ENCODE data around the gene ERLIN1.
"Not testable (repeated sequence)": the region's sequence is repeated elsewhere in the genome, so short reads cannot be mapped to it uniquely, and the experiment has no call there.

The ERLIN1 gene

DNA sequence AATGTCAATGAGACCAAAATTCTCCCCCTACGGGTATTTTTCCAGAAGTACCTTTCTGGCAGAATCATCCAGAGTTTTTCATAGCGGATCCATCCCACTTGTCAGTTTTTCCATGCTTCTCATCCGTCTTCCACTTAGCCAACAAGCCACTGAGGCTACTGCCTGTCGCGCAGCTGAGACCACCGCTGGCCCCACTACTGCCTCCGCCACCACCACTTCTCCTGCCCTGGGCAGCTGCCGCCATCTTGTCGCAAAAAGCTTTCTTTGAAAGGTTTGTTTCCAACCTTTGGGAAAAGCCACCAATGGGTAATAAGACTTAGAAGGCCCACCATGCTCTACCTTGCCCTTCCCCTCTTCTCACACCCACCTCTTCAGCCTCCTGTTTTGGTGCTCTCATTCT is 42.1 kb downstream of the ERLIN1 start:
- intact Hi-C loops (cut with DNase I), result no loop called here
- DNase-seq, result no peak

DNA sequence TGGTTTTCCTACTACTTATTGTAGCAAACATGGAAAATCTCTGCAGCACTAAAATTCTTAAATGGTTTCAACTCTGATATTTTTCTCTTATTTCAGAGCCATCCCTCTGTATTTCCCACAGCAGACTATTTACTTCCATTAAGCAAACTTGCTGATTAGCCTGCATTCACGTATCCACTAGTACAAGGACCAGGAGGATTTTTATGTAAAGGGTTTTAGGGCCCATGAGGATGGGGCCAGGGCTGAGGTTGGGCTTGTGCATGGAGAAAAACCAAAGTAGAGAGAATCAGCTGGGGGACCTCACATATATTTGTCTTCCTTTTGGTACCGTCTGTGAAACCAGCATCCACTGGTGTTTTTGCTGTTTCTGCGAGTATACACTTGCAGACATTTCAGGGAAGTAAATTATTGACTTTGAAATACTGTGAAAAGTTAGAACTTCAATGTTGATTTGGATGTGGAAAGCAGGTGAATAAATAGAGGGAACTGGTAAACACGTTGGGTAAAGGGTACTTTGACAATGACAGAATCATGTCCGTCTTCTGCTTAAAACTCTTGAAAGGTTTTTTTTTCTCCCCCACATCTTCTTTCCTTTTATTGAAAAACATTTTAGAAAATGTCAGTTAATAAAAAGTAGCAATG is 44.3 kb downstream of the ERLIN1 start:
- no peak for DNase-seq
- intact Hi-C loops (cut with DNase I), result no loop called here

DNA sequence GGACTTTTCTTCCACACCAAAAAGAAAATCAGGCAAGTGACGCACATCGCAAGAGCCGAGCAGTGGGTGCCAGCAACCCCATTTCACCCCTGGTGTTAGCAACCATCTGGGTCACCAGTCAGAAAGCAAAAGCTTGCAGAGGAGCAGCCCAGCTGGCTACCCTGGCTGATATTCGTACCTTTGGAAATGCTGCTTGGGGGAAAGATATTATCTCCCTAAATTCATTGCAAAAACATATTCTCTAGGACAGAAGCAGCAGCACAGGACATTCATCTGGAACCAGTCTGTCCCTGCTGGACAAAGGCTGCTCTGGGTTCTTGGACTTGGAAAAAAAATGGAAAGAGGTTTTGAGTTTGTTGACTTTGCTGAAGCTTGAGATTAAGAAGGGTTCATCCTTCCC is 45.8 kb downstream of the ERLIN1 start:
- DNase-seq, result no peak
- intact Hi-C loops (cut with DNase I), result no loop called here

DNA sequence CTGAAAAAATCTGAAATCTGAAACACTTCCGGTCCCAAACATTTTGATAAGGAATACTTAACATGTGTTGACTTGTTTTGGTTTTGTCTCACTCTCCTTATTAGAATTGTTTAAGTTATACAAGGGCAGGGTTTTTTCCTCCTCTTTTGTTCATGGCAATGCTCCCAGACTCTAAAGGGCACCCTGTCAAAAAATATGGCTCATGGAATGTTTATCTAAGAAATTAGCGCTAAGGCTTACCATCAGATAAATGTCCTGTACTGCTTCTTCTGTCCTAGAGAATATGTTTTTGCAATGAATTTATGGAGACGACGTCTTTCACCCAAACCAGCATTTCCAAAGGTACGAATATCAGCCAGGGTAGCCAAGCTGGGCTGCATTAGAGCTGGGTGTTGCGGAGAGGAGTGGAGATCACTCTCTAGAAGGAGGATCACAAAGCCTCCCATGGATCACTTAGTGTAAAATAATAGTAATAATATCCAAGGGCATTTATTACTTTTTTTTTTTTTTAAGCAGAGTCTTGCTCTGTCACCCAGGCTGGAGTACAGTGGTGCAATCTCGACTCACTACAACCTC is 46.8 kb downstream of the ERLIN1 start:
- intact Hi-C loops (cut with DNase I), result no loop called here
- DNase-seq, result no peak

DNA sequence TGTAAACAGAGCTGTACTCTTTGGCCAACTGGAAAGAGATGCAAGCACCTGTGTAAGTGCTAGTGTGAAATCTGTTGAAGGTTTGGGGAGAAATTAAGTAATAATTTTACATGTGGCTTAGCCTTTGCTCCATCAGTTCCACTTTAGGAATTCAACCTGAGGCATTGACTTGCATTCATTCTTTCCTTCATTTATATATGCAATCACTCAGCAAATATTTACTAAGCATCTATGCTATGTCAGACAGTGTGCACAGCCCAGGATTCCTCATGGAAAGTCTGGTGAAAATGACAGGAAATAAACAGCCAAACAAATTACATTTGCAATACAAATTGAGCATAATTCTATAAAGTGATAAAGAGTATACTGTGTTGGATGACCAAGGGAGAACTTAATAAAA is 50.3 kb downstream of the ERLIN1 start:
- DNase-seq, result no peak
- intact Hi-C loops (cut with DNase I), result no loop called here

DNA sequence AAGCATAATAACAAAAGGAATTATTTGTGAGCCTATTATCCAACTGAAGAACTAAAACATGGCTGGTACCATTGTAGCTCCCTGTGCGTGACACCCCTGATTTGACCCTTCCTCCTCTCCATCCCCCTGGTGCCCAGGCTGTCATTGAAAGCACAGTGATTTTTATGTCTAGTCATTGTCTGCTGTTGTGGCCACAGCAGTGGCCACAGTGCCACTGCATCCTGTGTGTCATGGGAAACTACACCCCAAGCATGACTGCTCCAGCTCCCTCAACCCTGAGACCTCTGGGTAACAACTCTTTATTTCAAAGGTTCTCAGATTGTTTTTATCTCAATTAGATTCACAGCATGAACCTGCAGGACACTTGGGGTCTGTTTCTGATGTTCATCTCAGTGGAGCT is 52.0 kb downstream of the ERLIN1 start:
- intact Hi-C loops (cut with DNase I), result no loop called here
- no peak for DNase-seq

DNA sequence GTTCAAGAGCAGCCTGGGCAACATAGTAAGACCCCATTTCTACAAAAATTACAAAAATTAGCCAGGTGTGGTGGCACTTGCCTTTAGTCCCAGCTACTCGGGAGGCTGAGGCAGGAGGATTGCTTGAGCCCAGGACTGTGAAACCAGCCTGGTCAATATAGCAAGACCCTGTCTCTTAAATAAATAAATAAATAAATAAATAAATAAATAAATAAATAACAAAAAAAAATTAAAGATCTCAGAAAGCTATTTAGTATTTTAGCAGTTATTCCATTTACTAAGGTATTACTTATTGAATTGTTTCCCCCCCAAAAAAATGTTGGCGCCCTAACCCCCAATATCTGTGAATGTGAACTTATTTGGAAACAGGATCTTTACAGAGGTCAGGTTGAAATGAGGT is 53.4 kb downstream of the ERLIN1 start:
- no peak for DNase-seq

DNA sequence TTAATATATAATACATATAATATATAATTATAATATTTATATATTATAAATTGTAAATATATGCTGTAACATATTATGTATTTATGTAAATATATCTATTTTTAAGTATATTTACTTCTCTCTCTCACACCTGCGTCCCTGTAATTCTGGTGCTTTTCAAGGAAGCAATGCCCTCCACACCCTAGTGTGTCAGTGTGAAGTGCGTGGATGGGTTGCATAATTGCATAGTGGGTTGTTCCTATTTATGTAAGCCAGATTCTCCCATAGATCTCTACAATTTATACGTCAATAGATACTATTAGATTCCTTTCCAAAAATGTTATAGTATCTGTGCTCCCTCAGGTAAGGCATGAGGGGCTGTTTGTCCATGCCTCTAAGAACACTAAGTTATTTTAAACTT is 54.3 kb downstream of the ERLIN1 start:
- DNase-seq, result peak in 27 of 42 donors; percentile 9 to 78 (median 35)
- intact Hi-C loops (cut with DNase I), result no loop called here

More for the DNA sequence above, 53.4 kb downstream of the ERLIN1 start:
- intact Hi-C loops (cut with DNase I), result no loop called here

DNA sequence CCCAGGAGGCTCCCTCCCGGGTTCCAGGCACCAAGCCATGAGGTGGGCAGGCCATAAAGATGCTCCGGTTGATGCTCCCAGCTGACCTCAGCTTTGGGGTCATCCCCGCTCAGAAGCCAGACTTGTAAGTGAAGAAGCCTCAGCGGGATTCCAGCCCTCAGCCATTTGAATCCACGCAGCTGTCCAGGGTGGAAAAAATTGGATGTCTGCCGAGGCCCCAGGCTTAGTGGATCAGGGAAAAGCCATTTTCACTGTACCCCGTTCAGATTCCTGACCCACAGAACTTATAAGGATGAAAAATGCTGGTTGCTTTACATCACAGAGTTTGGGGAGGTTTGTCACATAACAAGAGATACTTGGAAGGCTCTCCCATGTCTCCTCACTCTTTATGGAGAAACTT is 55.0 kb downstream of the ERLIN1 start:
- DNase-seq, result no peak
- intact Hi-C loops (cut with DNase I), result no loop called here

DNA sequence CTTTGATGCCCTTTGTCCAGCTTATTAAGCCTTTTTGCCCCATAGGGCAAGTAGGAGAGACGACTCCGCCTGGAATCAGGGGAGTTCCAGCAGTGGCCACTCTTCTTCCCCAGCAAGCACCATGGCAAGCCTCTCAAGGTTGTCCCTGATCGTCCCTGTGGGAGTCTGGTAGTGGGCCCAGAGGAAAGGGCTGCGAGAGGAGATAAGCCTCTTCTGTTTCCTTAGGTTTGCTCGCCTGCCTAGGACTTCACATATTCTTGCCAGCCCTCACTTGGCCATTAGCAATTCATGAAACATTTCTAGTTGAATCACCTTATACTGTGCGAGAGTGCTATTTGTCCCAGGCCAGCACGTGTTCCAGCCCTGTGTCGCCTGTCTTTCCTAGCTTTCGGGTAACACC is 56.4 kb downstream of the ERLIN1 start:
- DNase-seq, result no peak
- intact Hi-C loops (cut with DNase I), result no loop called here

DNA sequence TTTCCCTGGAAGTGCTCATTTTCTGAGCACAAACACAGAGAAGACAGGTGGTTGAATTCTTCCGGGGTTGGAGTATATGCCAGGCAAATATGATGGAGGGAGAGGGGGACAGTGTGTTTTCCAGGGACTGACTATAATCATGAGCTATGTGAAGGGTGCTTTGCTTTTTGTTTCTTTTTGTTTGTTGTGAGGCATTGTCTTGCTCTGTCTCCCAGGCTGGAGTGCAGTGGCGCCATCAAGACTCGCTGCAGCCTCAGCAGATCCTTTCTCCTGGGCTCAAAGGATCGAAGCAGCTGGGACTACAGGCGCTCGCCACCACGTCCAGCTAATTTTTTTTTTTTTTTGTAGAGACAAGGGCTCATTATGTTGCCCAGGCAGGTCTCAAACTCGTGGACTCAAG is 56.9 kb downstream of the ERLIN1 start:
- intact Hi-C loops (cut with DNase I), result no loop called here
- DNase-seq, result no peak

DNA sequence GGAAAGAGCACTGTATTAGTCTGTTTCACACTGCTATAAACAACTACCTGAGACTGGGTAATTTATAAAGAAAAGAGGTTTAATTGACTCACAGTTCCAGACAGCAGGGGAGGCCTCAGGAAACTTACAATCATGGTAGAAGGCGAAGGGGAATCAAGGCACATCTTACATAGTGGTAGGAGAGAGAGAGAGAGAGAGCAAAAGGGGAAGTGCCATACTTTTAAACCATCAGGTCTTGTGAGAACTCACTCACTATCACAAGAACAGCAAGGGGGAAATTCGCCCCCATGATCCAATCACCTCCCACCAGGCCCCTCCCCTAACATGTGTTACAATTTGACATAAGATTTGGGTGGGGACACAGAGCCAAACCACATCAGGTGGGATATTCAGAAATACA is 60.5 kb downstream of the ERLIN1 start:
- DNase-seq; intact Hi-C loops (cut with DNase I): not testable (repeated sequence)

DNA sequence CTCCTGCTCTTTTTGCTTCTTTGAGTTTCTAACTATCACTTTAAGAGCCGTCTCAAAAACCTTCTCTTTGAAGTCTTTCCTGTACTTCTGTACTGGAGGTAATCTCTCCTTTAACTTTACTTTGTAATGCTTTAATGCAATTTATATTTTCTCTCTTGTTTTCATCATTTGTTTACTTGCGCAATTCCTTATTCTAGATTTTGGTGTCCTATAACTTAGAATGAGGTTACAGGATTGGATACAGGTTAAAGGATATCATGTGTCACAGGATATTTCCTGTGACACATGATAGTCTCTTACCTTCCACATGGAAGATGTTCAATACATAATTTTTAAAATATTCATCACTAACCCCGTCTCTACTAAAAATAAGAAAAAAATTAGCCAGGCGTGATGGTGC is 61.7 kb downstream of the ERLIN1 start:
- intact Hi-C loops (cut with DNase I), result no loop called here
- no peak for DNase-seq

DNA sequence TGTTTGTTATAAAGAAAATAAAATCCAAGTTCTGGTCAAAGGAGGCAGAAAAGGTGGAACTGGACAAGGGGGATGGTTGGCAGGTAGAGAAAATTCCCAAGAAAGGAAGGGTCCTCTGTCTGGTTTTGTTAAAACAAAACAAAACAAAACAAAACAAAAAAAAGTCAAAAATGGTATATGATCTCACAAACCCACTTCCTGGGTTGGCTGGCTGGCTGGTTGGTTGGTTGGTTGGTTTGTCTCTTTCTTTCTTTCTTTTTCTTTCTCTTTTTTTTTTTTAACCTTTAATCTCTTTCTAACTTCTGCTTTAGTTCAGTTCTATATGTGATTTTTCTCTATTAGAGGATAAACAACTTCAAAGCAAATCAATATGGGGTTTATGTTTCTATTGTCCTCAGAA is 63.0 kb downstream of the ERLIN1 start:
- no peak for DNase-seq
- intact Hi-C loops (cut with DNase I), result no loop called here

DNA sequence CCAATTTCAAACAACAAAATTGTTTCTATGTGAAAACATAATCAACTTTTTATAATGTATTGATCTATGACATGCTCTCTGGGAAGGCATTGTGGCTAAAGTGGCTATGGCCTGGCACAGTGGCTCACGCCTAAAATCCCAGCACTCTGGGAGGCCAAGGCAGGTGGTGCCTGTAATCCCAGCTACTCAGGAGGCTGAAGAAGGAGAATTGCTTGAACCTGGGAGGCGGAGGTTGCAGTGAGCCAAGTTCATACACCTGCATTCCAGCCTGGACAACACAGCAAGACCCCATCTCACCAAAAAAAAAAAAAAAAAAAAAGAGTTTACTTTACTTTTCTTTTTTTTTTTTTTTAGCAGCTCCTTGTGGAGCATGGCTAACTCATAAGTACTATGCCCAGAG is 65.3 kb downstream of the ERLIN1 start:
- DNase-seq, result no peak
- intact Hi-C loops (cut with DNase I), result no loop called here

DNA sequence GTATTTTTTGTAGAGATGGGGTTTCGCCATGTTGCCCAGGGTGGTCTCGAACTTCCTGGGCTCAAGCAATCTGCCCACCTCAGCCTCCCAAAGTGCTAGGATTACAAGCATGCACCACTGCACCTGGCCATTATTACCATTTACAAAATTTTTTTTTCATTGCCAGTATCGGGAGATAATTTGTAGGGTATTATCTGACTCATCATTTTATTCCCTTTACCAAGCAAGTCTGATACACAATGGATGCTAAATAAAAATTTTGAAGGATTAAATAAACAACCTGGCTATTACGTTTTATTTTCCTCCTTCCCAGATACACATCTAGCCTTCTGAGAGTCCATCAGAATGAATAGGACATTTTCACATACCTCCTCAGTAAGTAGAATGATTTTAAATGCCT is 66.1 kb downstream of the ERLIN1 start:
- intact Hi-C loops (cut with DNase I), result no loop called here
- no peak for DNase-seq

DNA sequence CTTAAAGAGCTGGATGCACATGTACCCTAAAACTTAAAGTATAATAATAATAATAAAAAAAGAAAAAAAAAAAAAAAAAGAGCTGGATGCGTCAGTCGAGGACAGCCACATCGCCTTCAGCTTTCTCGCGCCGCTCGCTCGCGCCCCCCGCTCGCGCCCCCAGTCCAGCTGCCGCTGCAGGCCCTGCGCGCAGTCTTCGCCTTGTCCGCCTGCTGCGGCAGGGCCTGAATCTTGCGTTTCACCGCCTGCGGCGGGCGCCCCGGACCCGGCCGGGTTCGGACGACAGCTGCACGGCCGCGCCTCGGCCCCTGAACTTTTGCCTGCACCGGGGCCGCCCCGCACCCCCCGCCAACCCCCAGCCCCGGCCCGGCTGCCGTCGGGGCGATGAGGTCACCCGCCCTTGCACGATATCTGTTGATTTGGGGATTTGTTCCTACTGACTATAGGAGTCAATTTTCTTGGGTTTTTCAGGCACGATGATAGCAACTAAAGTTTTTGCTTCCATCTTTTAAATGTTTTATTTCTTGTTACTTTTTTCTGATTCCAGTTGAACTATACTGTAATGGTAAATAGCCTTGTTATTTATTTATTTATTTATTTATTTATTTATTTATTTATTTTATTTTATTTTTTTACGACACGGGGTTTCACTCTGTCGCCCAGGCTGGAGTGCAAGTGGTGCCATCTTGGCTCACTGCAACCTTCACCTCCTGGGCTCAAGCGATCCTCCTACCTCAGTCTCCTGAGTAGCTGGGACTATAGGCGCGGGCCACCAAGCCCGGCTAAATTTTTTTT is 70.7 kb downstream of the ERLIN1 start:
- intact Hi-C loops (cut with DNase I), result no loop called here
- DNase-seq, result peak in 1 of 42 donors; percentile 8

DNA sequence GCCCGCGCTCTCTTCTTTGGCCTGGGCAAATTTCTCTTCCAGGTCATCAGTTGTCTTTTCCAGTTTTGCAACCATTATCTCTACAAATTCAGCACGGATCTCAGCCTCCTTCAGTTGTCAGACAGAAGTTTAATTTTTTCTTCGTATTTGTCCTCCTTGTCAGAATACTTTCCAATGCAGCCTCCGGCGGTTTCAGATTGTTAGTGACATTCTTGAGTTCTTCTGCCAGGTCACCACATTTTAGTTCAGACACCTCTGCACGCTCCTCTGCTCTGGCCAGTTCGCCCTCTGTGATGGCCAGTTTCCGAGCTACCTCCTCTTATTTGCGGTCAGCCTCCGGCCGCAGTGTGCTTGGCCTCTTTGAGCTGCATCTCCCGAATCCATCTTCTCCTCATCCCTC is 71.4 kb downstream of the ERLIN1 start:
- intact Hi-C loops (cut with DNase I), result no loop called here
- DNase-seq, result no peak

DNA sequence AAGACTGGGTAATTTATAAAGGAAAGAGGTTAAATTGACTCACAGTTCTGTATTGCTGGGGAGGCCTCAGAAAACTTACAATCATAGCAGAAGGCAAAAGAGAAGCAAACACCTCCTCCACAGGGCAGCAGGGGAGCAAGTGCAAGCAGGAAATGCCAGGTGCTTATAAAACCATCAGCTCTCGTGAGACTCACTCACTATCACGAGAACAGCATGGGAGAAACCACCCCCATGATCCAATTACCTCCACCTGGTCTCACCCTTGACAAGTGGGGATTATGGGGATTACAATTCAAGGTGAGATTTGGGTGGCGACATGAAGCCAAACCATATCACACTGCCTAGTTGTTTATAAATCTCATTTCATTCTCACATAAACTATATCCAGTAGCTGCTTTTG is 76.2 kb downstream of the ERLIN1 start:
- no peak for DNase-seq
- intact Hi-C loops (cut with DNase I), result no loop called here

DNA sequence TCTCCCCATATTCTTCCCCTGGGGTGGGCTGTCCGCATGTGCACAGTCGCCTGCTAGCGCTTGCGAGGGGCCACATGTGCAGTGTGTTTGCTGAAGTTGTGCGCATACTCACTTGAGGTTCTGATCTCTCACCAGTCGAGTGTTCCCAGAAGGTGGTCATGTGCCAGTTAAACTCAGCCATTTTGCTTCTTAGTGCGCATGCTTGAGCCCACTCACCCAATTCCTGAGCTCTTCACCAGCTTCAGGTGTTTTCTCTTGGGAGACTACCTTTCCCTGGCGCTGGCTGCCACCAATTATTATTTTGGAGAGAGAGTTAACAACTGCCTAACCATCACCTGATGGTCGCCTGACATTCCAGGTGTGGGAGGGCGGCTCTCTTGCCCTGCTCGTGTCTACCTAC is 79.0 kb downstream of the ERLIN1 start:
- intact Hi-C loops (cut with DNase I), result no loop called here
- DNase-seq, result no peak

DNA sequence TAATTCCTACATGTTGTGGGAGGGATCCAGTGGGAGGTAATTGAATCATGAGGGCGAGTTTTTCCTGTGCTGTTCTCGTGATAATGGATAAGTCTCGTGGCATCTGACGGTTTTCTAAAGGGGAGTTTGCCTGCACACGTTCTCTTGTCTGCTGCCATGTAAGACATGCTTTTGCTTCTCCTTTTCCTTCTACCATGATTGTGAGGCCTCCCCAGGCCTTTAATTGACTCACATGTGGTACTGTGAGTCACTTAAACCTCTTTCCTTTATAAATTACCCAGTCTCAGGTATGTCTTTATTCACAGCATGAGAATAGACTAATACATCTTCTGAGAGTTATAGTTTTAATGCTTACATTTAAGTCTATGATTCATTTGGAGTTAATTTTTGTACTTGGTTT is 81.5 kb downstream of the ERLIN1 start:
- intact Hi-C loops (cut with DNase I), result no loop called here
- DNase-seq, result no peak
